ENCODE data around the gene UBE2E2.

The UBE2E2 gene

DNA sequence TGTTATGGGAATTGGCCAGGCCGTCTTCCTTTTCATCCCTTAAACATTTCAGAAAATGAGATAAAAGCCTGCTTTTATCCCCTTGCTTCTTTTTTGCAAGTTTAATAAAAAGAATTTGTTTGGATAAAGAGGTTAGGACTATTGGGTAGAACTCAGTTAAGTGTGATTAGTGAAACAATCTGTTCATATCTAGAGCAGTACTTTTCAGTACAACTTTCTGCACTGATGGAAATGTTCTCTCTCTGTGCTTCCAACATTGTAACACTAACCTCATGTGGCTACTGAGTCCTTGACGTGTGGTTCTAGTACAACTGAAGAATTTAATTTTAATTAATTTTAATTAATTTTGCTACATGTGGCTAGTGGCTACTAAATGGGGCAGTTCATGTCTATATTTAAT, 246.9 kb downstream of the UBE2E2 start:
- no peak for DNase-seq

DNA sequence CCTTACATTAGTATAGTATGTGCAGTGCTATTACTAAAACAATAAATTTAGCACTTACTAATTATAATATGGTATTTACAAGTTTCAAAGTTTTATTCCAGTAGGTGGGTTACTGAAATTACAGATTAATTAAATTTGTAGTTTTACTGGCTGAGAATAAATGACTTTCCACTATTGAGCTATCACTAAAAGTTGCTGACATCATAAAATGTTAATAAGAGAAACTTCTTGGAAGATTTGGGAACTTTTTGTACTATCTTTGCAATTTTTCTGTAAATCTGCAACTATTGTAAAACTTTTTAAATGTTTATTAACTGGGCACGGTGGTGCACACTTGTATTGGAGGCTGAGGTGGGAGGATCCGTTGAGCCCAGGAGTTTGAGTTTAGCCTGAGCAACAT, 247.7 kb downstream of the UBE2E2 start:
- DNase-seq: no peak

DNA sequence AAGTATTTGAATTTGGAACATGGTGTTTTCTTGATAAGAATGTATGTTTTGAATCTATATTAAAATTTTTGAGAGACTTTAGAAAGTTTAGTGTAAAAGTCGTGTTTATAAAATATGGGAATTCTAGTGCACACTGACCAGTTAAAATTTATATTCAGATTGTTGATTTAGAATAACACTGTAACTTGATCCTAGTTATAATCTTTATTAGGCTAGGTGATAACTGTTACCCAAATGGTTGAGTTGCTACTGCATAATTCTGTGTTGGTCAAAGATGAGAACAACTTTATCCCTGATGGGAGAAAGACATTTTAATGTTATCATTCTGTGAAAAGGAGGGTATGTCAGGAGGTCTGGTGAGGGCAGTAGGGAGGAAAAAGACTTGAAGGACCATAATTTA, 249.3 kb downstream of the UBE2E2 start:
- no peak for DNase-seq

DNA sequence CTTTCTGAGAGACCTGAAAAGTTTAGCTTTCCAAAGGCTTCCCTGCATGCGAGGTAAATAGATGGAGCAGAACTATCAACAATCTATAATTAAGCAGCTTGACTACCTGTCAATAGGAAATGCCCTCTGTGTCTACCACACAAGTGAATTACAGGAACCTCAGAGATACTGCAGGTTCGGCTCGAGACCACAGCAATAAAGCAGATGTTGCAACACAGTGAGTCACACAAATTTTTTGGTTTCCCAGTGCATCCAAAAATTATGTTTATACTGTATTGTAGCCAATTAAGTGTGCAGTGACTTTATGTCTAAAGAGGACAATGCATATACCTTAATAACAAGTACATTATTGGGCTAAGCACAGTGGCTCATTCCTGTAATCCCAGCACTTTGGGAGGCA, 252.0 kb downstream of the UBE2E2 start:
- peak; percentile 88 for DNase-seq

DNA sequence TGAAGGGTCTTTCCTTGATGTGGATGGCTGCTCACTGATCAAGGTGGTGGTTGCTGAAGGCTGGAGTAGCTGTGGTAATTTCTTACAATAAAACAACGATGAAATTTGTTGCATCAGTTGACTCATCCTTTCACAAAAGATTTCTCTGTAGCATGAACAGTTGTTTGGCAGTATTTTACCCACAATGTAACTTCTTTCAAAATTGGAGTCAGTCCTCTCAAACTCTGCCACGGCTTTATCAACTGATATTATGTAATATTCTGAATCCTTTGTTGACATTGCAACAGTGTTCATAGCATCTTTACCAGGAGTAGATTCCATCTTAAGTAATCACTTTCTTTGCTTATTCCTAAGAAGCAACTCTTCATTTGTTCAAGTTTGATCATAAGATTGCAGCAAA, 252.6 kb downstream of the UBE2E2 start:
- DNase-seq: peak; percentile 66

DNA sequence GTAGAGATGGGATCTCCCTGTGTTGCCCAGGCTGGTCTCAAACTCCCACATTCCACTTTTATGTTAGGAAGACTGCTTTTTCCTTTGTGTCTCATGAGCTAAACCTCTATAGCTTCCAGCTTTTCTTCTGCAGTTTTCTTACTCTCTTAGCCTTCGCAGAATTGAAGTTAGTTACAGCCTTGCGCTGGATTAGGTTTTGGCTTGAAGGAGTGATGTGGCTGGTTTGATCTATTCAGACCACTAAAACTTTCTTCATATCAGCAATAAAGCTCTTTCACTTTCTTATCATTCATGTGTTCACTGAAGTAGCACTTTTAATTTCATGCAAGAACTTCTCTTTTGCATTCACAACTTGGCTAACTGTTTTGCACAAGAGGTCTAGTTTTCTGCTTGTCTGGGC, 254.6 kb downstream of the UBE2E2 start:
- DNase-seq: no peak

DNA sequence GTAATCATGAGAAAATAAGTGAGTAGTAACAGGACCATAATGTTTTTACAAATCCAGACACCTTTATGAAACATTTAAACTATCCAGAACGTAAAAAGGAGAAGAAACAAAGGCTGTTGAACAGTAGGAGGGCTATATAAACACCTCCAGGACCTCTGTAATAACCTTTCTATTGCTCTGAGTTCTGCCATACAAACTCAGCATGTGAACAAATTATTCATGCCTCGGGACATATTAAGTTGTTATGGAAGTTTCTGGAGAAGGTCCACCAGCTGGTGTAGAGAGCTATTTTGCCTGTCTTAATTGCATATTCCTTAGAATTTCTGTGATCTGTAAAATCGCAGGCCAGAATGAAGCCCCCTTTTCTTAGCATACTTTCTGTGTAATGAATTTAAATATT, 256.3 kb downstream of the UBE2E2 start:
- no peak for DNase-seq

DNA sequence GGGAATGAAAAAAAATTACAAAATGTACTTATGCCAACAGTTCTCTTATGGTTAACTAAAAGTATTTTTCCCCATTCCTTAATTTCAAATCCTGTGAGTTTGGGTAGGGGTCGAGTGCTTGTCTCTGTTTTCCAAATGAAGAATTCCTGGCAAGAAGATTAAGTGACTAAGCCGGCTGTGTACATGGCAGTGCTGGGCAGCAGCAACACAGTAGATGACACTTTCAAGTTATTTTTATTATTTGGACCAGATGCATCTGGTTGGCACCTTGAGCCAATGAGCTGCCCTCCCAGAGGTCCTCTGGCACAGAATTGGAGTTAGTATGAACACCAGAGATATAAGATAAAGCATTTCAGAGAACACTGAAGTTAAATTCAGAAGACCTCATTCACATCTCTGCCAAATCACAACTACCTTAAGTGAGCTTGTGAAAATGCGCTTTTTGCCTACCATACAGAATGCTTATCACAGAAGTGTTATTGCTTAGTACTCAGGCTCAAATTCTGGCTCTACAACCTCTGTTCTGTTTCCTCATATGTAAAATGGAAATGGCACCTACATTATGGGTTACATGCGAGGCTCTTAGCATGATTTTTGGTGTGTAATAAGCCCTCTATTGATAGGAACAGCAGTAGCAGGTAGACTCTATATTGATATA, 256.9 kb downstream of the UBE2E2 start:
- no peak for DNase-seq

DNA sequence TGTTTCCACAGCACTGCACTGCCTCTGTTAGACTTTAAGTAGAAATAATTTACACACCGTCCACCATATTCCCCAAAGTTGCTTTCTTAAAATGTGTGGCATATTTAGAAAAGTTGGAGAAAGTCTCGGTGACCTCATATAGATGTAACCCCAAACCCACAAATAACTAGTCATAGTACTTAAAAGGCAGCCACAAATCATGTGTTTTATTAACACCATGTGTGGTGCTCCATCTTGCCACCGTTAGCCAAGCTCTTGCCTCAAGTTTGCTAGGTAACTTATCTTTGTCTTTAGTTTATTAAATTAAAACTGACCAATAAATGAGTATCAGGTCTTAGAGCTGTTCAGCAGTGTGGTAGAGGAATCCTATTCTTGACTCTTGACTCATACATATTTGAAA, 257.9 kb downstream of the UBE2E2 start:
- DNase-seq: peak; percentile 66

DNA sequence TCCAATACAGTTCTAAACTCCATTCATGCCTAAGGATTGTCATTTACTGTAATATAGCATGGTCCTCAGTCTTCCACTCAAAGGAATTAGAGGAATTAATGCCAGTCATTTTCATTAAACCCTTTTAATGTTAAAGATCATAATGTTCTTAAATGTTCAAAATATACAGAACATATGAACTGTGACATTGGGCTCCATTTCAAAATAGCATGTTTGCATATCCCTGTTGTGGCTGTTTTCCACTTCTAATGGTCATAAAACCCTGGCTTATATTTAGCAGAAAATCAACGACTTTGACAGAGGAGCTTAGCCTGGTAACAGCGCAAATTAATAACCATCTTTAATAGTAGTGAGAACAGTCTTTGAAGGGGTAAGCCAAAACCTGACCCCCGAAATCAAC, 260.7 kb downstream of the UBE2E2 start:
- DNase-seq: no peak

DNA sequence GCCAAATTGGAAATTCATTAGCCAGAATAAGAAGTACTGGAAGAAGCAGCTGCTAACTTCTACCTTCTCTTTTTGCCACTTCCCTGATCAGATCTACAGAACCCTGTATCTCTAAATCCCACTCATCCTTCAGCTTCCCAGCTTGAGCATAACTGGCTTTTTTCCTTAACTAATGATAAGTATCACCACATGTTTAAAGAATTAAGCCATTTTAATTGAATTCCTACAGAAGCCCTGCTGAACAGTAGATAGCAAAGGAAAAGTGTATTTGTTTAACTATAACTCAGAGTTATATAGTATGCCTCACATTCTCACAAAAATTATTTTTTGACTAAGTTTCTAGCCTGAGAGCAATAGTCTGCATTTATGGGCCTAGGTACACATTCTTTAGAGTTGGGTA, 262.4 kb downstream of the UBE2E2 start:
- DNase-seq: no peak

DNA sequence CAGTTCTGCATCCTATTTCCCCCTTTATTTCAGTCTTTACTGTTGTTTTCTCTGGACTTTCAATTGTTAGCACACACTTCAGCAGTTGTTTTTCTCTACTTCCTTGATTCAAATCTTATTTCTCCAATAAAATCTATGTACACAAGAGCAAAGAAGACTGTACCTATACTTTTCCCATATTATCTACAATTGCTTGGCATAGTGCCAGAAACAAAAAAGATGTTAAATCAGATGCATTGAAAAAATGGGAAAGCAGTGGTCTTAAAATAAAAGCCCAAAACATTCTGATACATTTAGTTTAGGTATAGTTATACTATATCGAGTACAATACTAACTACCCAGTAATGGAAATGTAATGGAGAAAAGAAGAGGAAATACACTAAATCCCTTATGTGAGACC, 265.1 kb downstream of the UBE2E2 start:
- no peak for DNase-seq

DNA sequence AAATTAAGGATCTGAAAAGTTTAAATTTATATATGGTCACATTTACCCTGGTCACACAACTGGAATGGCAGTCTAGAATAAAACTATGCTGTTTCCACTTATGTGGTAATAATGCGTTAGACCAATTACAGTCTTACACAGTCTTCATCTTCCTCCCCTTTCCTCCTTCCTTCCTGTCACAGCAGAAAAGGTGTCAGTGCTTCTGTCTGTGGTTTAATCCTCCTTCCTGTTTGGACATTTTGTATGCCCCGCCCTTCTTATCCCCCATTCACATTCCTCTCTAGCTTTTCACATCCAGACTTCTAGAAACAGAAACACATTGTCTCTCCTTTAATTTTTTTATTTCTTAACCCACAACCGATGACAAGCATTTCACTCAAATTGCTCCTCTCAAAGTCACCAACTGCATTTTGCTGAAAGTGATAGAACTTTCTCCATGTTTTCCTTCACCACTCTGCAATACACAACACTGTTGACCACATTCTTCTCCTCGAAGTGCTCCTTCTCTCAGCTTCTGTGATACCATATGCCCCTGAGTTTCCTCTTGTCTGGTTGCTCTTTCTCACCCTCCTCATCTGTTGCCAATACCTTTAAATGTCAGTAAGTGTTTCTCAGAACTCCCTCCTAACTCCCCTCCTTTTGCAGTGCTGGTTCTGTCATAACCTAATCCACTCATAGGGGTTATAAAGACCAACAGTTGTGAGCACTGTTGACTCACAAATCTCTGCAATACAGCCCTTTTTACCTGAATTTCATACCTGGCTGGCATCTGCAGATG, 271.6 kb downstream of the UBE2E2 start:
- peak; percentile 24 for DNase-seq

DNA sequence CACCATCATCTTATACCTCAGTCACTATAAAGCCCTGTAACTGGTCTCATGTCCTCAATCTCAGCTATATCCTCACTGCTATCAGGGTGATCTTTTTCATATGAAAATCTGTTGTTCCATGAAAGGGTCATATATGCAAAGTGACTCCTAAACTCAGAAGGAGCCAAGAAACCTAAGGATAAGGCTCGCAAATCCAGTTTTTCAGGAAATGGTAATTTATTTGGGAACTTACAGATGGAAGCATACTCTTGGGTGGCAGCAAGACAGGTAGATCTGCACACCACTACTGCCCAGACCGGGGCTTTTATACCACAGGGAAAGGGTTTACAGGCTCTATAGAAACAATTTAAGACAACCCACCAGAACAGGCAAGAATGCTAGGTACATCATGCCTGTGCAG, 272.3 kb downstream of the UBE2E2 start:
- DNase-seq: no peak

DNA sequence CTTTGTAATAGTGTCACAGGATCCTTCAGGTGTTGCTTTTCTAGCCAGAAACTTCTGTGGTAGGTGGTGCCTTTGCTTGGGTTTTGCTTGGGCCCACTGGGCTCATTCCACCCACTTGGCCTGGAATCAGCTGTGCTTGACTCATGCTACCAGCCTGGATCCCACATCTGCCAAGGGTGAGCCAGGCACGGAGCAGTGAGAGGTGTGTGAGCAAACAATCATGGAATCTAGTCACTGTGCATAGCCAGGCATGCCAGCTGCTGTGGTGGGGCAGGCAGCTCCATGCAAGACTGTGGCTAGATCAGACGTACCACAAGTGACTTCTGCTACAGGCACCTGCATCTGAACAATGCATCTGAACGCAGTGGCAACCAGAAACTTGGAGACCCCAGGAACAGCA, 275.9 kb downstream of the UBE2E2 start:
- DNase-seq: no peak

DNA sequence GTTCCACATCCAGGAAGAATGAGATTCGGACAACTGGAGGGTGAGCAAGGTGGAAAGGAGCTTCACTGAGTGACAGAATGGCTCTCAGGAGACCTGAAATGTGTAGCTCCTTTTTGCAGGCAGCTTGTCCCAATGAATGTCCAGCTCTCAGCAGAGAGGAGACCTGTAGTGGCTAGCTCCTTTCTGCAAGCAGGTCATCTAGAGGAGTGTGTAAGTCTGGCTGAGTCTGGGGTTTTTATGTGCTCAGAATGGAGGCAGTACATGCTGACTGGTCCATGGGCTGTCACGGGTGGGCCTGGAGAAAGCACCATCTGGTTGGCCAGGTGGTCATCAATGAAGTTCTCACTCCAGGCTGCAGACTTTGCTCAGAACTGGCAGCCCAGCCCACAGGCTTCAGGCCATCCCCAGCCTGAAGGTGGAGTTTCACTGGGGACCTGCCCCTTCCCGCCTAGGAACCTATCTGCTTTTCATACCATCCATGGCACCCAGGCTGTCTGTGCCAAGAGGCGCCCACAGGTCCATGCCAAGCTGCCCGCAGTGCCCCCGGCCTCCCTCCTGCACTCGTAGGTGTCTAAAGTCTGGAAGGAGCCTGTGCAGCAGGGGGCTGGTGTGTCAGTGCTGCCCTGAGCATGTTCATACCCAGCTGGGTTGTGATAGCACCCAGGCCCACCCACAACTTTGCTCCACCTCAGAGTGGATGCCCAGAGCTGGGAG, 276.6 kb downstream of the UBE2E2 start:
- DNase-seq: no peak

DNA sequence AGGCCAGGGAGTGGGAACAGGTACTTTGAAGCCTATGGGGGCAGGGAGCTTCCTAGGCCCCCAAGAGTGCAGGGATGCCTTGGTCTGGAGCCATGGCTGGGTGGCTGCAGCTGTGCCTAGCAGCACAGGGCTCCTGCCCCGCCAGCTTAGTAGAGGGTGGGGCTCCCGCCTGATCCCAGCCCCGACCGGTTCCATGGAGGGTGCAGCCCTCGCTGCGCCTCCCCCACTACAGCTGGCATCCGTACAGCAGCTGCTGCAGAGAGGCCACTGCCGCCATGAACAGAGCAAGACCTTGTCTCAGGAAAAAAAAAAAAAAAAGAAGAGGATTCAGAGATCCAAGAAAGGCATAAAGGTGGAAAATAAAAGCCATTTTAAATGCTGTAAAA, 277.2 kb downstream of the UBE2E2 start:
- DNase-seq: no peak

DNA sequence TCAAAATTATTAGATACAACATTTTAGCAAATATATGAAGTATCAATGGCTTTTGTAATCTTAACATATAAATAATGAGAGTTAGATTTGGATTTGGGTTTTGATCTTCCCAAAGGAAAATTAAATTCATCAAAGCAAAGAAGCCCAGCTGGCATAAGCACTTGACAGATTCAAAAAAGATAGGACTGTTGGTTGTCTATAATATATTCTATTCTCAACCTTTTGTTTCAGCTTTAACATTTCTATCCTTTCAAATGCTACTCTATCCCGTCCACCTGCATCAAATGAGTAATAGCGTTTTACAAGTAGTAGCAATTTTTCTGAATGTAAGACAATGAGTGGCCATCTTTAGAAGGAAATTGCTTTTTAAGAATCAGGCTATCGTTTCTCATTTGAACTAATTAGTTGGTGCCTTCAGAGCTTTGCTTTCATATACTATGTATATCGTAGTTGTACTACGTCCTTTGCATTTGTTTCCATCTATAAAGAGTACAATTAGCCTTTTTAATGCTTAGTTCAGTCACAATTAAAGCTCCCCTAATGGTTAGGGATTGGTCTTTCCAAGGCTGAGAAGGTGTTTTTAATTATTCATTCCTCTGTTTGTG, 278.0 kb downstream of the UBE2E2 start:
- no peak for DNase-seq

DNA sequence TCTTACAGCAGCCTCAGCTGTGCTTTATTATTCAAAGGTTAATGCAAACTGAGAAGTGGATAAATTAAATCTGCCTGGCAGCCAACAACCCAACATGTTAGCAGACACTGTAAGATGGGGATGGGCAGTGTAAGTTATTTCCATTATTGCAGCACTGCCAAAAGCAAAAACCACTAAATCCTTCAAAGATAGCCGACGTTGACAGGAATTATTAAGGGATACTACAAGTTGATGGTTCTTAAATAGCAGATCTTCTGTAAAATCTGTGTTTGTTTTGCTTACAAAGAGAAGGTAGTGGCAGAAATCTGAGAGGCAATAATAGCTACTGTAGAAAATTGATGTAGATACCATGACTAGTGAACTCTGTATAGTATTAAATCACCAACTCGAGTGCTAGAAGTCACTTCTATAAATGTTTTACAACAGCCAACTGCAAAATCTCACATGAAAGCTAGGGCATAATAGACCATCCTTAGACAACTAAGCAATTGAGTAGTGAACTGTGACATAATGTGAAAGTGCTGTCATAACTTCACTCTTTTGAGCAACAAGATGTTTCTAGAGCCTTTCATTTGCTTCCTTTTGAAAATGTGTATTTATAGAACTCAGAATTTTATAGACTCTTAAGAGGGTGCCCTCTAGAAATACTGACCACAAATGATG, 278.6 kb downstream of the UBE2E2 start:
- DNase-seq: peak; percentile 30

DNA sequence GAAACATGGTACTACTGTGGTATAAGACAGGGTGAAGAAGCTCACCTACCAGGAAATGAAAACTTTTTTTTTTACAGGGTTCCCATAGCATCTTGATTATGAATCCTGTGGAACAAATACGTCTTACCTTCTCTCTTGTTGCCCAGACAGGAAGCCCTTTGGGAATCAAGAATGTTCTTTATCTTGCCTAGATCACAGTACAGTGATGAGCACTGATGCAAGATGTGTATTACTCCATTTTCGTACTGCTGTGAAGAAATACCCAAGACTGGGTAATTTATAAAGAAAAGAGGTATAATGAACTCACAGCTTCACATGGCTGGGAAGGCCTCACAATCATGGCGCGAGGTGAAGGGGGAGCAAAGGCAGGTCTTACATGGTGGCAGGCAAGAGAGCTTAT, 281.3 kb downstream of the UBE2E2 start:
- DNase-seq: no peak

DNA sequence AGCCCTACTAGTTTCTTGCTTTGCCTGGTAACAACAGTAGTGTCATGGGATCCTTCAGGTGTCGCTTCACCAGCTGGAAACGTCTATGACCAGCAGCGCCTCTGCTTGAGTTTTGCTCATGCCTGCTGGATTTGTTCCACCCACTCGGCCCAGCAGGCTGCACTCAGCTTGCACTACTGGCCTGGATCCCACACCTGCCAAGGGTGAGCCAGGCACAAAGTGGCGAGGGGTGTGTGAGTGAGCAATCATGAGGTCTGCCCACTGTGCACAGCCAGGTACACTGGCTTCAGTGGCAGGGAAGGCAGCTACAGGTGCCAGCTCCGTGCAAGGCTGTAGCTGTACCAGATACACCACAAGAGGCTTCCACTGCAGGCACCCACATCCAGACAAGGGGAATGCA, 282.8 kb downstream of the UBE2E2 start:
- DNase-seq: no peak

DNA sequence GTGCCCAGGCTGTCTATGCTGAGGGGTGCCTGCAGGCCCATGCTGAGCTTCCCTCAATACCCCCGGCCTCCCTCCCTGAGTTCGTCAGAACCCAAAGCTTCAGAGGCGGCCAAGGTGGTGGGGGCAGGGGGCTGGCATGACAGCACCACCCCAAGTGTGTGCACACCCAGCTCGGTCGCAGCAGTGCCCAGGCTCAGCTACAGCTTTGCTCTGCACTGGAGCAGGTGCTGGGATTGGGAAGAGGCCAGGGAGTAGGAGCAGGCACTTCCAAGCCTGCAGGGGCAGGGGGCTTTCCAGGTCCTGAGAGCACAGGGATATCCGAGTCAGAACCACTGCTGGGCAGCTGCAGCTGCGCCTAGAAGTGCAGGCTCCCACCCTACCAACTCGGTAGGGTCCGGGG, 283.9 kb downstream of the UBE2E2 start:
- DNase-seq: no peak

DNA sequence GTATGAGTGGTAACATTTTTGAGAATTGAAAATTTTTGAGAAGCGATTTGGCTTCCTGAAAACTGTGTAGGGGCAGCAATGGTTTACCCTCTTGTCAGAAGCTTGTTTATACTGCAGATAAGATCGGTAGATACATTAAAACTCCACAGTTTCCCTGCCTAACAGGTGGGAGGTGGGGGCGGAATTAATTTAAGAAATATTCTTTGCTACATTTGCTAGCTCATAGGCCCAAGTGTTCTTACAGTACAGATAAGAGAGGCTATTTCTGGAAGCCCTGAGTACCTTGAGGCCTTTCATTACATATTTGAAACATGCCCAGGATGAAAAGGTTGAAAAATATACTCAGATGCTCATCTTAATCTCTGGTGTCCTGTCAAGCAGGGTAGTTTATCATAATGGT, 285.5 kb downstream of the UBE2E2 start:
- no peak for DNase-seq
